GM23248 (cell line): ENCODE data around the gene GGT5. TPM values are rescaled to one million over a fixed set of nuclear protein-coding genes. Genes with fewer than 3 reads are reported as not detected.

ENCODE experiments used
- DNase-seq: peaks from one replicate; pipeline ENCODE4 v3.0.0-alpha.2; 2015
- H2AFZ ChIP-seq: fragments of 200-600 bp; sonication (generic); 2 replicates; pipeline ENCODE4 v1.6.1; 2016; ENCODE audit warnings: antibody characterized with exemption
- H3F3A ChIP-seq: fragments of 200-600 bp; sonication (generic); 2 replicates; pipeline ENCODE4 v1.6.1; 2016; ENCODE audit warnings: mild to moderate bottlenecking, antibody characterized with exemption, mixed run types; ENCODE audit not compliant: insufficient read depth
- H3K27ac ChIP-seq: fragments of 200-600 bp; sonication (generic); 2 replicates; pipeline ENCODE4 v1.5.1; 2016; ENCODE audit warnings: mild to moderate bottlenecking
- H3K27me3 ChIP-seq: fragments of 200-600 bp; sonication (generic); replicated peaks from 2 replicates; pipeline ENCODE4 v1.6.1; 2016; ENCODE audit warnings: mild to moderate bottlenecking; ENCODE audit not compliant: insufficient read depth
- H3K36me3 ChIP-seq: fragments of 200-600 bp; sonication (generic); 2 replicates; pipeline ENCODE4 v1.6.1; 2016; ENCODE audit warnings: low read depth, mild to moderate bottlenecking
- H3K4me1 ChIP-seq: fragments of 200-600 bp; sonication (generic); 2 replicates; pipeline ENCODE4 v1.6.1; 2016; ENCODE audit warnings: mild to moderate bottlenecking; ENCODE audit not compliant: insufficient read depth
- H3K4me2 ChIP-seq: fragments of 200-600 bp; sonication (generic); one replicate; pipeline ENCODE4 v1.6.1; 2016; ENCODE audit warnings: mild to moderate bottlenecking; ENCODE audit not compliant: unreplicated experiment
- H3K4me3 ChIP-seq: fragments of 200-600 bp; sonication (generic); 2 replicates; pipeline ENCODE4 v1.5.1; 2016; ENCODE audit warnings: mild to moderate bottlenecking
- H3K79me2 ChIP-seq: fragments of 200-600 bp; sonication (generic); 2 replicates; pipeline ENCODE4 v1.6.1; 2016; ENCODE audit warnings: mild to moderate bottlenecking; ENCODE audit not compliant: insufficient read depth
- H3K9ac ChIP-seq: fragments of 200-600 bp; sonication (generic); 2 replicates; pipeline ENCODE4 v1.6.1; 2016; ENCODE audit warnings: mild to moderate bottlenecking
- H3K9me2 ChIP-seq: fragments of 200-600 bp; sonication (generic); 2 replicates; pipeline ENCODE4 v1.6.1; 2016; ENCODE audit warnings: mixed run types, mild to moderate bottlenecking, moderate library complexity; ENCODE audit not compliant: insufficient read depth
- H3K9me3 ChIP-seq: fragments of 200-600 bp; sonication (generic); one replicate; pipeline ENCODE4 v1.6.1; 2017; ENCODE audit warnings: low read depth
- H4K20me1 ChIP-seq: fragments of 200-600 bp; sonication (generic); 2 replicates; pipeline ENCODE4 v1.6.0; 2016; ENCODE audit not compliant: insufficient read depth
- EZH2 ChIP-seq: fragments of 200-600 bp; sonication (generic); IDR thresholded peaks from 2 replicates; pipeline ENCODE4 v1.6.1; 2018; ENCODE audit warnings: antibody characterized with exemption, mild to moderate bottlenecking; ENCODE audit not compliant: insufficient read depth, poor library complexity, severe bottlenecking
- EZH2phosphoT487 ChIP-seq: fragments of 200-600 bp; sonication (generic); IDR thresholded peaks from 2 replicates; pipeline ENCODE4 v1.6.1; 2018; ENCODE audit warnings: antibody characterized with exemption, moderate library complexity, mild to moderate bottlenecking, low read depth; ENCODE audit not compliant: insufficient read depth
- WGBS, 2 experiments: methylation state at CpG; one replicate each; pipeline ENCODE4 v1.1.6; 2015 to 2017; ENCODE audit warnings: low lambda C conversion rate in 2 of 2, low coverage in 1 of 2; ENCODE audit errors: missing lambda C conversion rate in 2 of 2; 5-methylcytosine and 5-hydroxymethylcytosine counted together
- in situ Hi-C: fragments of 300-500 bp; cut with MboI; formaldehyde crosslinking; loops from 2 replicates; pipeline ENCODE4 v1.15.0; 2020
- polyA plus RNA-seq: library from polyadenylated mRNA; unstranded; fragments of >200 nt; fragmentation: Nextera tagmentation; extraction: Ambion mirVana; gene quantifications from 2 replicates; pipeline ENCODE4 v1.2.1, GENCODE V29; 2016
- total RNA-seq: library from RNA; depleted of rRNA; stranded (reverse); fragments of >200 nt; shearing (Covaris generic); gene quantifications from 2 replicates; pipeline ENCODE4 v1.2.3, GENCODE V29; 2014

GGT5 gene
- total and polyA plus RNA-seq, 2 experiments from 2014 or later: 1.3 to 5.1 TPM

DNA sequence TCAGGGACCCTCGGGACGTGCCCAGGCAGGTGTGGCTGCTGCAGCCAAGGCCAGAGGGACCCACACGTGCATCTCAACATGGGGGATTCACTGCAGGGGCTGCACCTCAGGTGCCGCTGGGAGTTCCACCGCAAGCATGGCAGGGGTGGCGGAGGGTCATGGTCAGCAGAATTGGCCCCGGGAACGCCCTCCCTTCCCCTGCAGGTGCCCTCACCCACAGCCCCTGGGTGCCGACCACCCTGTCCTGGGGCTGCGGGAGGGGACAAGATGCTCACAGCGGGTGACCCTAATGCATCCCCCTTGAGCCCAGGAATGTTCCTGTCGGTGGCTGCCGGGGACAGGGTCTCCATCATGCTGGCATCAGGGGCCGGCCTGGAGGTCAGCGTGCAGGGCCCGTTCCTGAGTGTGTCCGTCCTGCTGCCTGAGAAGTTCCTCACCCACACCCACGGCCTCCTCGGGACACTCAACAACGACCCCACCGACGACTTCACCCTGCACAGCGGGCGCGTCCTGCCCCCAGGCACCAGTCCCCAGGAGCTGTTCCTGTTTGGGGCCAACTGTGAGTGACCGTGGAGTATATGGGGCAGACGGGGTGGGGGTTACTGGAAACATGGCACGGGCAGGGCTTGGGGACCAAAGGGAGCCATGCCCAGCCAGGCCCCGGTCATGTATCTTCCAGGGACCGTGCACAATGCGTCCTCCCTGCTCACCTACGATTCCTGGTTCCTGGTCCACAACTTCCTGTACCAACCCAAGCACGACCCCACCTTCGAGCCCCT lies 57.8 kb downstream of the GGT5 start:
- Histone ChIP-seq H3K36me3 (no peaks in the 10 kb centered on the region), H3K4me1 (0 out of 2 replicates have a peak, but pooled peaks cover 3% of the 10 kb centered on the region), H2AFZ (no peak overlapping the region), H3K79me2 (no peaks in the 10 kb centered on the region), H3K27ac (no peak overlapping the region), H3K9me2 (no peaks in the 10 kb centered on the region), H3K4me2 (no peak overlapping the region), H3K27me3 (no peaks in the 10 kb centered on the region), H4K20me1 (no peaks in the 10 kb centered on the region), H3F3A (no peaks in the 10 kb centered on the region), H3K9ac (no peak overlapping the region), H3K4me3 (no peak overlapping the region), H3K9me3 (no peaks in the 10 kb centered on the region)
- in situ Hi-C loops: no loop called here
- no peak for TF ChIP-seq EZH2phosphoT487
- no peak for TF ChIP-seq EZH2
- 85 to 87% methylated on average over 30 to 32 of the region's 34 CpGs for WGBS, 2 experiments
- DNase-seq: no peak

DNA sequence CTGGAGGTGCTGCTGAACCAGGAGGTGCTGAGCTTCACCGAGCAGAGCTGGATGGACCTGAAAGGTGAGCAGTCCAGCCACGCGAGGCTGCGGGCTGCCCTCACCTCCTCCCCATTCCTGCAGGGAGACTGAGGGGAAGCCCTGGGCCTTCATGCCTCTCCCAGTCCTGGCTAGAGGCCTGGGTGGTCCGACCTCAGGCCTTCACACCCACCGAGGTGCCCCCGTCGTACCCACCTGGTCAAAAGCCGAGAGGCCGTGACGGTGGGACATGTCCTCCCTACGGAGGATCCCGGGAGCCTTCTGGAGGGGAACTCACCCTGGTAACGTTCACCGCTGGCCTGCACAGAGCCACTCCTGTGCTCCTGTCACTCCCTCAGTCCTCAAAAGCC lies 58.5 kb downstream of the GGT5 start:
- WGBS, 2 experiments: 85 to 90% methylated on average over 13 to 15 of the region's 15 CpGs
- Histone ChIP-seq H3K9ac (no peak overlapping the region), H3K27me3 (no peaks in the 10 kb centered on the region), H3K4me2 (no peak overlapping the region), H3F3A (no peaks in the 10 kb centered on the region), H3K27ac (no peak overlapping the region), H3K79me2 (no peaks in the 10 kb centered on the region), H4K20me1 (no peaks in the 10 kb centered on the region), H3K36me3 (no peaks in the 10 kb centered on the region), H3K9me2 (no peaks in the 10 kb centered on the region), H3K4me3 (no peak overlapping the region), H3K4me1 (0 out of 2 replicates have a peak, but pooled peaks cover 3% of the 10 kb centered on the region), H2AFZ (no peak overlapping the region), H3K9me3 (no peaks in the 10 kb centered on the region)
- no peak for DNase-seq
- TF ChIP-seq EZH2 (no peak), EZH2phosphoT487 (no peak)
- in situ Hi-C loops: no loop called here

DNA sequence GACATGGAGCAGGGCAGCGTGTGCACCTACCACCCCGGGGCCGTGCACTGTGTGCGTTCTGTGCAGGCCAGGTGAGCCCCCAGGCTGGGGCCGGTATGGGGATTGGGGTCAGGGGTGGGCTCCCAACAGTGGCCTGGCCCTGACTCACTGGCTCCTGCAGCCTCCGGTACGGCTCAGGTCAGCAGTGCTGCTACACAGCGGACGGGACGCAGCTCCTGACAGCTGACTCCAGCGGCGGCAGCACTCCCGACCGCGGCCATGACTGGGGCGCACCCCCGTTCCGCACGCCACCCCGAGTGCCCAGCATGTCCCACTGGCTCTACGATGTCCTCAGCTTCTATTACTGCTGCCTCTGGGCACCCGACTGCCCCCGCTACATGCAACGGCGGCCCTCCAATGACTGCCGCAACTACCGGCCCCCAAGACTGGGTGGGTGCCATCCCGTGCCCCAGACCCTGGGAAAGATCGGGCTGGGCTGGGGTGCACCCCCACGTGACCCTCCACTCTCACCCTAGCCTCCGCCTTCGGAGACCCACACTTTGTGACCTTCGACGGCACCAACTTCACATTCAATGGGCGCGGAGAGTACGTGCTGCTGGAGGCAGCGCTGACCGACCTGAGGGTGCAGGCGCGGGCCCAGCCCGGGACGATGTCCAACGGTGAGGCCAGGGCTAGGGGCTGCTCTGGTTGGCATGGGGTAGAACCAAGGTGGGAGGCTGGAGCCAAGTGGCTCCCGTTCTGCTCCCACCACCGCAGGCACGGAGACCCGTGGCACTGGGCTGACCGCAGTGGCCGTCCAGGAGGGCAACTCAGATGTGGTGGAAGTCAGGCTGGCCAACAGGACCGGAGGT lies 59.2 kb downstream of the GGT5 start:
- TF ChIP-seq EZH2 (no peak), EZH2phosphoT487 (no peak)
- Histone ChIP-seq H3K9me3 (no peaks in the 10 kb centered on the region), H3K4me3 (no peak overlapping the region), H4K20me1 (no peaks in the 10 kb centered on the region), H2AFZ (no peak overlapping the region), H3K27ac (no peak overlapping the region), H3K9me2 (no peaks in the 10 kb centered on the region), H3F3A (no peaks in the 10 kb centered on the region), H3K4me1 (0 out of 2 replicates have a peak, but pooled peaks cover 3% of the 10 kb centered on the region), H3K27me3 (no peaks in the 10 kb centered on the region), H3K36me3 (no peaks in the 10 kb centered on the region), H3K9ac (no peak overlapping the region), H3K79me2 (no peaks in the 10 kb centered on the region), H3K4me2 (no peak overlapping the region)
- 89% methylated on average over 35 to 51 of the region's 51 CpGs for WGBS, 2 experiments
- no peak for DNase-seq
- in situ Hi-C loops: no loop called here

DNA sequence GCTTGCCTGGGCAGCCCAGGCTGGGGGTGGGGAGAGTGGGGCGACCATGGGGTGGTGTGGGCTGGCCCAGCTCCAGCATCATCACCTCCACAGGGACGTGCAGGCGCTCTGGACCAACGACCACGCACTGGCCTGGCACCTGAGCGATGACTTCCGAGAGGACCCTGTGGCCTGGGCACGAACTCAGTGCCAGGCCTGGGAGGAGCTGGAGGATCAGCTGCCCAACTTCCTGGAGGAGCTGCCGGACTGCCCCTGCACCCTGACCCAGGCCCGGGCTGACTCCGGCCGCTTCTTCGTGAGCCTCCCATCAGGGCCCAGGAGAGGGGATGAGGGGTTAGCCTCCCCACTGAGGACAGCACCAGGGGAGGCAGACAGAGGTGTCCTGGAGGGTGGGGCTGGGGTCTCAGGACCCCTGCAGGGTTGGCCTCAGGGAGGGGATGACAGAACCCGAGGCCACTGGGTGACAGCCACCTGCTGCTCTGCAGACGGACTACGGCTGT lies 59.8 kb downstream of the GGT5 start:
- no peaks in the 10 kb centered on the region for H4K20me1 ChIP-seq
- TF ChIP-seq EZH2phosphoT487 (no peak), EZH2 (no peak)
- no peak overlapping the region for H3K4me2 ChIP-seq
- no peaks in the 10 kb centered on the region for H3F3A ChIP-seq
- no peak overlapping the region for H3K27ac ChIP-seq
- H3K4me3 ChIP-seq: no peak overlapping the region
- no peaks in the 10 kb centered on the region for H3K9me3 ChIP-seq
- in situ Hi-C loops: no loop called here
- no peaks in the 10 kb centered on the region for H3K27me3 ChIP-seq
- H3K9me2 ChIP-seq: no peaks in the 10 kb centered on the region
- no peak for DNase-seq
- H3K36me3 ChIP-seq: no peaks in the 10 kb centered on the region
- 83 to 90% methylated on average over 4 to 16 of the region's 16 CpGs for WGBS, 2 experiments
- H3K9ac ChIP-seq: no peak overlapping the region
- no peak overlapping the region for H2AFZ ChIP-seq
- H3K4me1 ChIP-seq: 0 out of 2 replicates have a peak, but pooled peaks cover 3% of the 10 kb centered on the region
- no peaks in the 10 kb centered on the region for H3K79me2 ChIP-seq
